Omental fat pad (tissue), 4 donors: ENCODE data around the gene MTMR3. TPM values are rescaled to one million over a fixed set of nuclear protein-coding genes. Genes with fewer than 3 reads are reported as not detected.

Experiments
- ATAC-seq: fragments of 150-250 bp; one replicate; pipeline ENCODE4 v1.9.1; 2016; ENCODE audit warnings: mild to moderate bottlenecking, moderate library complexity; ENCODE audit not compliant: low FRiP score
- DNase-seq: peaks from one replicate; pipeline ENCODE4 v3.0.0-alpha.2; 2019; ENCODE audit warnings: low spot score
- small RNA-seq: library from RNA; depleted of rRNA; stranded (forward); fragments of <200 nt; gene quantifications from one replicate; pipeline ENCODE3, GENCODE V24; 2016
- total RNA-seq, 4 donors: library from RNA; depleted of rRNA; stranded (reverse); fragments of >200 nt; gene quantifications; one replicate each; pipeline ENCODE4 v1.1.0, GENCODE V29; 2016
- TF ChIP-seq, protein P1 (sequence below), 3 donors: fragments of 450-650 bp; IDR thresholded peaks; one replicate each; pipeline ENCODE4 v1.5.1; 2016 to 2017; ENCODE audit warnings: antibody characterized with exemption in 3 of 3, mild to moderate bottlenecking in 3 of 3, moderate library complexity in 2 of 3

Gene MTMR3
- total RNA-seq, 4 donors from 2014 or later: 41.3 to 88.9 (median 53.2) TPM

- TF ChIP-seq, protein P1, sequence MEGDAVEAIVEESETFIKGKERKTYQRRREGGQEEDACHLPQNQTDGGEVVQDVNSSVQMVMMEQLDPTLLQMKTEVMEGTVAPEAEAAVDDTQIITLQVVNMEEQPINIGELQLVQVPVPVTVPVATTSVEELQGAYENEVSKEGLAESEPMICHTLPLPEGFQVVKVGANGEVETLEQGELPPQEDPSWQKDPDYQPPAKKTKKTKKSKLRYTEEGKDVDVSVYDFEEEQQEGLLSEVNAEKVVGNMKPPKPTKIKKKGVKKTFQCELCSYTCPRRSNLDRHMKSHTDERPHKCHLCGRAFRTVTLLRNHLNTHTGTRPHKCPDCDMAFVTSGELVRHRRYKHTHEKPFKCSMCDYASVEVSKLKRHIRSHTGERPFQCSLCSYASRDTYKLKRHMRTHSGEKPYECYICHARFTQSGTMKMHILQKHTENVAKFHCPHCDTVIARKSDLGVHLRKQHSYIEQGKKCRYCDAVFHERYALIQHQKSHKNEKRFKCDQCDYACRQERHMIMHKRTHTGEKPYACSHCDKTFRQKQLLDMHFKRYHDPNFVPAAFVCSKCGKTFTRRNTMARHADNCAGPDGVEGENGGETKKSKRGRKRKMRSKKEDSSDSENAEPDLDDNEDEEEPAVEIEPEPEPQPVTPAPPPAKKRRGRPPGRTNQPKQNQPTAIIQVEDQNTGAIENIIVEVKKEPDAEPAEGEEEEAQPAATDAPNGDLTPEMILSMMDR (IDR thresholded peaks at IDR 0.05): no peak
- DNase-seq (no peak), ATAC-seq (peak; percentile 64)
These were observed 197.1 kb downstream of the MTMR3 start, which contains the start of gene HORMAD2 for GRCh38 chr22:30079952-30080533. Gene HORMAD2 (plus strand): TSS chr22:30080464. CDS start chr22:30093953, 13,489 bp downstream.

Small RNAs within 50 kb of the gene (small RNA-seq; reads per million reads assigned to genes)
- gene MIR6818 (not detected), gene RNU6-331P (not detected)

Other genes with a start within 250 kb of the MTMR3 start
- gene CABP7, start 163.2 kb upstream of the MTMR3 start, total RNA-seq: under 1 TPM in 2 of 4 donors, not detected in 2; 0.13 to 0.19 TPM
- 10 to 100 TPM in 3 of 4 donors, 1 to 10 TPM in 1; 8.3 to 23.0 (median 16.9) TPM for gene ZMAT5, start 116.2 kb upstream of the MTMR3 start, total RNA-seq
- gene UQCR10, start 115.8 kb upstream of the MTMR3 start, total RNA-seq: 10 to 100 TPM; 47.3 to 73.6 (median 65.4) TPM
- gene ASCC2, start 44.9 kb upstream of the MTMR3 start, total RNA-seq: 10 to 100 TPM; 35.4 to 65.2 (median 51.8) TPM
- gene HORMAD2, start 197.3 kb downstream of the MTMR3 start, total RNA-seq: not detected